Keratinocyte (primary cell): ENCODE results near the gene WDR70. TPM values are rescaled to one million over a fixed set of nuclear protein-coding genes. Genes with fewer than 3 reads are reported as not detected.
"Not testable (repeated sequence)": the region's sequence is repeated elsewhere in the genome, so short reads cannot be mapped to it uniquely, and the experiment has no call there.

Source experiments
- DNase-seq: peaks from one replicate; pipeline ENCODE4 v3.0.0-alpha.2; 2011; ENCODE audit warnings: low read depth, missing footprints, low spot score
- FAIRE-seq: peaks from 2 replicates; lab custom pipeline; 2011; peaks lifted over from hg19 to GRCh38; lab: Jason Lieb, UNC
- H2AFZ ChIP-seq: 2 replicates; pipeline ENCODE4 v1.6.0; 2012; ENCODE audit warnings: low read length, control low read depth, inconsistent platforms; ENCODE audit not compliant: control insufficient read depth
- H3K27ac ChIP-seq: 2 replicates; pipeline ENCODE4 v1.5.1; 2011; ENCODE audit warnings: low read length; ENCODE audit not compliant: control insufficient read depth, insufficient read depth
- H3K27me3 ChIP-seq: 3 replicates; pipeline ENCODE4 v1.6.0; 2011; ENCODE audit warnings: low read length; ENCODE audit not compliant: control insufficient read depth, insufficient read depth; ENCODE audit errors: extremely low read depth
- H3K36me3 ChIP-seq, 2 experiments: 2 replicates in 1 of 2; 3 replicates in 1 of 2; pipeline ENCODE4 v1.5.1; 2011; ENCODE audit warnings: low read length in 2 of 2, mild to moderate bottlenecking in 1 of 2; ENCODE audit not compliant: control insufficient read depth in 2 of 2, insufficient read depth in 2 of 2; ENCODE audit errors: extremely low read depth in 1 of 2
- H3K4me1 ChIP-seq: 3 replicates; pipeline ENCODE4 v1.5.1; 2011; ENCODE audit warnings: low read length; ENCODE audit not compliant: control insufficient read depth, insufficient read depth; ENCODE audit errors: extremely low read depth
- H3K4me2 ChIP-seq: 3 replicates; pipeline ENCODE4 v1.6.0; 2011; ENCODE audit warnings: low read depth, low read length; ENCODE audit not compliant: control insufficient read depth, insufficient read depth; ENCODE audit errors: extremely low read depth
- H3K4me3 ChIP-seq, 3 experiments: fragments of 200-600 bp in 1 of 3; sonication (generic) in 1 of 3; 2 replicates in 2 of 3; 3 replicates in 1 of 3; pipeline ENCODE4 v1.5.1; 2011 to 2016; ENCODE audit warnings: low read length in 3 of 3, mild to moderate bottlenecking in 3 of 3, control low read depth in 2 of 3, inconsistent platforms in 1 of 3, low read depth in 1 of 3, mixed read lengths in 1 of 3, mixed run types in 1 of 3, moderate library complexity in 1 of 3; ENCODE audit not compliant: control insufficient read depth in 2 of 3, insufficient read depth in 2 of 3; ENCODE audit errors: extremely low read depth in 1 of 3
- H3K79me2 ChIP-seq: 2 replicates; pipeline ENCODE4 v1.6.0; 2012; ENCODE audit warnings: low read length; ENCODE audit not compliant: control insufficient read depth, insufficient read depth
- H3K9ac ChIP-seq: 3 replicates; pipeline ENCODE4 v1.6.0; 2011; ENCODE audit warnings: low read length; ENCODE audit not compliant: control insufficient read depth, insufficient read depth; ENCODE audit errors: extremely low read depth
- H3K9me1 ChIP-seq: 3 replicates; pipeline ENCODE4 v1.6.0; 2011; ENCODE audit warnings: low read length; ENCODE audit not compliant: control insufficient read depth, insufficient read depth; ENCODE audit errors: extremely low read depth
- H3K9me3 ChIP-seq: 2 replicates; pipeline ENCODE4 v1.5.1; 2012; ENCODE audit warnings: low read depth, low read length; ENCODE audit not compliant: control insufficient read depth
- H4K20me1 ChIP-seq: 3 replicates; pipeline ENCODE4 v1.6.0; 2011; ENCODE audit warnings: low read length; ENCODE audit not compliant: control insufficient read depth, insufficient read depth; ENCODE audit errors: extremely low read depth
- CTCF ChIP-seq, 3 experiments: IDR thresholded peaks in 1 of 3; conservative IDR thresholded peaks in 1 of 3; optimal IDR thresholded peaks in 1 of 3; 2 replicates in 2 of 3; 3 replicates in 1 of 3; pipeline versions ENCODE3 to v1.5.1; 2011; ENCODE audit warnings: low read length in 3 of 3, mild to moderate bottlenecking in 3 of 3, moderate library complexity in 2 of 3, control low read depth in 1 of 3, inconsistent platforms in 1 of 3; ENCODE audit not compliant: insufficient read depth in 2 of 3; ENCODE audit errors: extremely low read depth in 1 of 3
- EZH2 ChIP-seq: IDR thresholded peaks from one replicate; pipeline ENCODE4 v1.6.1; 2012; ENCODE audit warnings: inconsistent platforms, mild to moderate bottlenecking, low read length, moderate library complexity
- dilution Hi-C: fragments of 300-500 bp; cut with MboI; formaldehyde crosslinking; loops from one replicate; pipeline ENCODE4 v1.7.0; 2020; ENCODE audit warnings: low sequenced_read_pairs; ENCODE audit not compliant: extremely low pct_ligation_motif_present
- polyA plus RNA-seq, 5 experiments: library from polyadenylated mRNA; depleted of rRNA in 3 of 5; stranded (reverse) in 3 of 5; stranded (forward) in 1 of 5; unstranded in 1 of 5; fragments of >200 nt; gene quantifications; 1 replicate in 1 of 5; 2 replicates in 3 of 5; 3 replicates in 1 of 5; pipeline versions ENCODE4 v1.2.1 to v1.2.3, GENCODE V29; 2011 to 2012; ENCODE audit warnings: missing spikeins in 2 of 5, low read depth in 1 of 5, low replicate concordance in 1 of 5

The WDR70 gene
- polyA plus RNA-seq, 1 donor (not counting 4 experiments of a cell fraction or from before 2014, with no cell fraction given), result 25.1 TPM

DNA sequence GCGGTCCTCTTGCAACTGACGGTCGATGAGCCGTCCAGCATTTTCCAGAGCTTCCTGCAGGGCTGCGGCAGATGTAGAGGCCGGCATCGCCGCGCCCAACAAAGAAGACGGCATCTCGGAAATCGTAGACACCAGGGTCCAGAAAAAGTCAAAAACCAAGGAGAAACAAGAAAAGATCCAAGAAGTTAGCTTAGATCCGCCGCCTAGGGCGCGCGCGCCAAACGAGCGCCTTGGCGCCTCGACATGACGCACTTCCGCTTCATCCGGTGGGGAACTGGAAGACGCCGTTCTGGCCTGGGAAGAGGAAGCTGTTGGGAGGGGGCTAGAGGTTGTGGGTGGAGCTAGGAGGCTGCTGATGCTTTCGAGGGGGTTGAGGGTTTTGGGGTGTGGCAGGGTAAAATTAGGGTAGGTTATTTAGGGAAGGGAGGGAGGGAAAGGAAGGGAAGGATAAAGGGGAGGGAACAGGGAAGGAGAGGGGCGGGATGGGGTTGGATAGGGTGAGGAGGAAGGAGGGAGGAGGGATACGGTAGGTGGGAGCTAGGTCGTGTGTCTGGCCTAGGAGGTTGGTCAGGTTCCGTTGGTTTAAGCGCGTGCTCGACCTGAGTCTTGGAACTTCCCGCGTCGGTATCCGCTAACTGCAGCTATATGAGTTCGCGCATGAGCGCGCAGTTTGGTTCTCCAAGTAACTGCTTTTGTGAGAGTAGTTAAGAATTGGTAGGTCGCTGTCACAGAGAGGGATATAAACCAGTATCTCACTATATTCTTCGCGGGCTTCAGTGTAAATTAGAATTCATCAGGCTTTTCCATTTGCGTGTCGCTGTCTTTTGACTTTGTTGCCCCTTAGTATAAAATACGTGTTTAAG, 8.0 kb upstream of the WDR70 start, which contains the start of gene NUP155:
Gene NUP155, minus strand, starts transcription at position 243 of the 863 bp plus-strand sequence. Its CDS starts 129 bp downstream, at position 114.
- Histone ChIP-seq H2AFZ (peak within 1 kb of the TSS; percentile 96), H3K9me3 (no peaks in the 10 kb centered on the region), H3K79me2 (peaks cover 46% of the 10 kb centered on the region), H3K27ac (peak within 1 kb of the TSS; percentile 90), H3K4me1 (peaks cover 22% of the 10 kb centered on the region), H3K4me2 (peak within 1 kb of the TSS; percentile 88), H4K20me1 (no peaks in the 10 kb centered on the region), H3K27me3 (no peaks in the 10 kb centered on the region), H3K36me3 (no peaks in the 10 kb centered on the region), H3K9ac (peak within 1 kb of the TSS; percentile 96), H3K4me3 (peak within 1 kb of the TSS; percentile 56 to 100 (median 100)), H3K9me1 (no peaks in the 10 kb centered on the region)
- peak; percentile 92 for DNase-seq
- dilution Hi-C loops, result no loop called here
- TF ChIP-seq EZH2 (no peak), CTCF (optimal IDR thresholded peaks at IDR 0.05 in 1 of 3, IDR thresholded peaks at IDR 0.05 in 1 of 3, conservative IDR thresholded peaks at IDR 0.05 in 1 of 3; ENCODE audit: extremely low read depth in 1 of 3, insufficient read depth in 2 of 3, low read length in 3 of 3) (no peak)
- FAIRE-seq, result peak; percentile 92

- H3K4me1 ChIP-seq, result peaks cover 8% of the 10 kb centered on the region
- H3K9ac ChIP-seq, result no peak overlapping the region
- no peak overlapping the region for H2AFZ ChIP-seq
- no peak overlapping the region for H3K4me3 ChIP-seq
- H3K4me2 ChIP-seq, result no peak overlapping the region
- FAIRE-seq (no peak), DNase-seq (no peak)
- no peaks in the 10 kb centered on the region for H4K20me1 ChIP-seq
- no peak overlapping the region for H3K27ac ChIP-seq
- TF ChIP-seq CTCF (optimal IDR thresholded peaks at IDR 0.05 in 1 of 3, IDR thresholded peaks at IDR 0.05 in 1 of 3, conservative IDR thresholded peaks at IDR 0.05 in 1 of 3; ENCODE audit: extremely low read depth in 1 of 3, insufficient read depth in 2 of 3, low read length in 3 of 3), result no peak
- no peak for TF ChIP-seq EZH2
- no peaks in the 10 kb centered on the region for H3K9me3 ChIP-seq
- H3K9me1 ChIP-seq, result no peaks in the 10 kb centered on the region
- no peaks in the 10 kb centered on the region for H3K36me3 ChIP-seq
- peaks cover 12% of the 10 kb centered on the region for H3K79me2 ChIP-seq
- no peaks in the 10 kb centered on the region for H3K27me3 ChIP-seq
- dilution Hi-C loops, result no loop called here
Measured at GRCh38 chr5:37375091-37375490, 4.0 kb upstream of the WDR70 start.

GRCh38 chr5:37378066-37378465, 1.1 kb upstream of the WDR70 start:
- H3K79me2 ChIP-seq, result not testable (repeated sequence)

More at GRCh38 chr5:37378066-37378465, 1.1 kb upstream of the WDR70 start:
- FAIRE-seq, H3K9ac ChIP-seq, DNase-seq, H3K4me3 ChIP-seq, H3K4me1 ChIP-seq, dilution Hi-C loops, H3K4me2 ChIP-seq, H3K9me1 ChIP-seq, H3K27me3 ChIP-seq, H4K20me1 ChIP-seq, H2AFZ ChIP-seq, H3K27ac ChIP-seq, H3K36me3 ChIP-seq, H3K9me3 ChIP-seq: not testable (repeated sequence)
